Measurements from ENCODE around the gene PTGIS.
A peak's percentile ranks its signal among the peaks of the same experiment; 100 is the strongest.

- TF ChIP-seq CEBPB (IDR thresholded peaks at IDR 0.05; ENCODE audit: low read depth, low read length) (no peak), CTCF (conservative IDR thresholded peaks at IDR 0.05; ENCODE audit: low read depth, low read length) (no peak), SMC3 (IDR thresholded peaks at IDR 0.05; ENCODE audit: low read depth, low read length) (no peak), MAZ (IDR thresholded peaks at IDR 0.05; ENCODE audit: borderline replicate concordance, low read depth, low read length) (no peak), POLR2A (IDR thresholded peaks at IDR 0.05; ENCODE audit: low read depth, low read length) (no peak), BHLHE40 (IDR thresholded peaks at IDR 0.05; ENCODE audit: low read depth, low read length) (no peak), NFE2L2 (IDR thresholded peaks at IDR 0.05; ENCODE audit: low read depth, low read length) (peak; percentile 74), ELK1 (IDR thresholded peaks at IDR 0.05; ENCODE audit: borderline replicate concordance, low read depth, low read length) (no peak), RCOR1 (IDR thresholded peaks at IDR 0.05; ENCODE audit: insufficient replicate concordance, low read length) (no peak), RAD21 (IDR thresholded peaks at IDR 0.05; ENCODE audit: low read length) (no peak), FOS (IDR thresholded peaks at IDR 0.05; ENCODE audit: low read depth, low read length) (no peak), CHD1 (IDR thresholded peaks at IDR 0.05; ENCODE audit: low read depth, low read length) (no peak)
- TF ChIP-seq, protein P1, sequence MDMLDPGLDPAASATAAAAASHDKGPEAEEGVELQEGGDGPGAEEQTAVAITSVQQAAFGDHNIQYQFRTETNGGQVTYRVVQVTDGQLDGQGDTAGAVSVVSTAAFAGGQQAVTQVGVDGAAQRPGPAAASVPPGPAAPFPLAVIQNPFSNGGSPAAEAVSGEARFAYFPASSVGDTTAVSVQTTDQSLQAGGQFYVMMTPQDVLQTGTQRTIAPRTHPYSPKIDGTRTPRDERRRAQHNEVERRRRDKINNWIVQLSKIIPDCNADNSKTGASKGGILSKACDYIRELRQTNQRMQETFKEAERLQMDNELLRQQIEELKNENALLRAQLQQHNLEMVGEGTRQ (IDR thresholded peaks at IDR 0.05; ENCODE audit: low read depth, low read length), result no peak
These were observed 10.5 kb downstream of the PTGIS start for GRCh38 chr20:49557449-49557848.
